GM19468 (cell line): ENCODE measurements around the gene TBC1D22A.

Source experiments
- ATAC-seq: cut with Tn5 transposase; IDR thresholded peaks from one replicate; pipeline ENCODE4 v1.9.1; 2021; ENCODE audit warnings: mild to moderate bottlenecking, moderate library complexity, moderate number of reproducible peaks; ENCODE audit not compliant: unreplicated experiment; ENCODE audit errors: extremely low read depth

TBC1D22A gene

GRCh38 chr22:46737105-46737975 is 25.1 kb upstream of the TBC1D22A start:
- no peak for ATAC-seq

DNA sequence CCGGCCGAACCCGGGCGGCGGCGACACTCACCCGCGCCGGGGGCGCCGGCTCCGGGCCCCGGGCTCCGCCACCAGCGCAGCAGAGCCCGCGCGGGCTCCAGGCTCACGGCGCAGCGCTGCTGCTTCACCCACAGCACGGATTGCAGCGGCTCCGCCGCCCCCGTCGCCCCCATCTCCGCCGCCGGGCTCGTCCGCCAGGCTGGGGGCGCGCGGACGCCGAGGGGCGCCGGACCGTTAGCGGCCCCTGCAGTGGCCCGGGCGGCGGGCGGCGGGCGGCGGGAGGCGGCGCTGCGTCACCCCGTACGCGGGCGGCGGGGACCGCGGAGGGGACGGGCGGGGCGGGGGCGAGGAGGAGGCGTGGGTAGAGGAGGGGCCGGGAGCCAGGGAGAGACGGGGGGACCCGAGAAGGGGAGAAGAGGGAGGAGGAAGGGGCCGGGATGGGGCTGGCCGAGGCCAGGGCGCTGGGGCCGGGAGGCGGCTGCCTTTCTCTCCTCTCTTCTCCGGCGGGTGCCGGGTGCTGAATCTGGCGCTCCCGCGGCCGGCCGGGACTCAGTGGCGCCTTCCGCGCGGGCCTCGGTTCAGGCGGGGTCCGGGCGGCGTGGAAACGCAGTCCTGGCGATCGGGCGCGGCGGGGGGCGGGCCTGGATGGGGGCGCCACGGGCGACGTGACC is 24.3 kb upstream of the TBC1D22A start, which contains the start of gene CERK:
CERK (minus strand) TSS at position 277 of the 671 bp plus-strand sequence; CDS start at position 173, 104 bp downstream.
- ATAC-seq = peak; percentile 16

DNA sequence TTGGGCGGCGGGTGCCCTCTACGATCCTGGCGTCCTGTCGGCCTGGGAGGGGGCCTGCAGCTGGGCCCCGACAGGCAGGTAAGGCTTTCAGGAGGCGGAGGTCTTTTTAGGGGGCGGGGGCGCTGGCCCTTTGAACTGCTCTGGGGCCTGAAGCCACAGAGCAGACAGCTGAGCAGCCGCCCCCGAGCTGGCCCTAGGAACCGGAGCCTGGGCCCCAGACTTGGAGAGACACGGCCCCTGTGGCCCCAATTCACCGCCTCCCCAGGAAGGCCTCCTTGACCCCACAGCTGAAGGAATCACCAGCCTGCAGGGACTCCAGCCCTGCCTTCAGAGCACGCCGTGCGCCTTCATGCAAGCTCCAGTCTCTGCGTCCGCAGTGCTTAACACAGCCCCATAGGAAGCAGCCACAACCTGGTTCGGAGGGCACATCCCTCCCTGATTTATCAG is 23.8 kb upstream of the TBC1D22A start:
- no peak for ATAC-seq

- no peak for ATAC-seq
These were observed 23.2 kb upstream of the TBC1D22A start for GRCh38 chr22:46739094-46739870.

GRCh38 chr22:46740910-46741780 is 21.3 kb upstream of the TBC1D22A start:
- no peak for ATAC-seq

DNA sequence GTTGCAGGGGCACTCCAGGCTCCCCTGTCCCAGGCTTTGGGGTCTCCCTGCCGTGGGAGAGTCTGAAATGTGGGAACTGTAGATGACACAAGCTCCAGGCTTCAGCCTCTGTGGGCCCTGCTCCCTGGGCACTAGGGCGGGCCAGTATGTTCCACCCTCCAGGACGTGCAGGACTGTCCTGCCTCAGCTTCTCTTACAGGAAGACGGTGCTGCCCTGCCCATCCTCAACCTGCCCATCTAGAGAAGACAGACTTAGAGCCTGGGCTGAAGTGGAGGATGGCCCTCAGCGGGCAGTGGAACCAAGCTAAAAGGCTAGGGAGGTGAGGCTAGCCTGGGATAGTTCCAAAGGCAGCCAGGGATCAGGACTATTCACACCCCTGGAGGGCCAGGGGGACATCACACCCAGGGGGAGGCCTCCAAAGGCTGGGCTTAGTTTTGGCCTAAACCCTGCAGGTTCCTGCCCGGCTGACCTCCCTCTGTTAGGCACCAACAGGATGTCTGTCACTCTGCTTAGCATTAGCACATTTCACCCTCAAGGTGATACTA is 20.4 kb upstream of the TBC1D22A start:
- ATAC-seq = no peak

GRCh38 chr22:46742576-46743221 is 19.8 kb upstream of the TBC1D22A start:
- ATAC-seq = no peak

DNA sequence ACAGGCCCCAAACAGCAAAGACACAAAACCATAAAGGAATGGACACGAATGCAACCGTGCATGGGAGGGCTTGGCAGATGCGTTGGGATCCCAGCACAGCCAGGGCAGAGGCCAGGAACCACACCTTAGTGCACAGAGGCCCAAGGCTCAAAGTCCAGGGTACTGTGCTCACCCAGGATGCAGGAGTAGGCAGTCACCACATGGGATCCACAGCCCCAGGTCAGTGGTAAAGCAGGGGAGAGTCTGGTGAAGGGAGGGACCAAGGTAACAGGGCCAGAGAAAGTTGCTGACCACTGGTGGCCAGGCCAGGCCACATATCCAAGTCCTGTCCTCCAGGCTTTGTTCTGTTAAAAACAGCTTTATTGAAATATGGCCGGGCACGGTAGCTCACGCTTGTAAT is 17.9 kb upstream of the TBC1D22A start:
- ATAC-seq = no peak

DNA sequence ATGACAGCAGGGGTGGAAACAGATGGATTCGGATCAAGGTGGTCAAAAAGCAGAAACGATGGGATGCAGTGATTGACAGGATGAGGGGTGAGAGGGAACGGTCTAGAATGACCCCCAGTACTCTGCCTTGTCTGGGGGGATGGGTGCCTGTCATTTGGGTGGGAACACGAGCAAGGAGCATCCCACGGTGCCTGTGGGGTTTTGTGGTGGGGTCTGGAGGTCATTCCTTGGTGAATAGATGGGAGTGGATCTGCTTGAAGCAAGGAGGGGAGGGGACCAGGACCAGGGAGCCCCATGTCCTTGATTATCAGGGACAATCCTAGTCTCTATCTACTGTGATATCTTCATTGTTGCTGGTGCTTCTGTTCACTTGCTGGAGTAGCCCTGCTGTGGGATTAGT is 16.3 kb upstream of the TBC1D22A start:
- no peak for ATAC-seq

GRCh38 chr22:46746620-46747019 is 15.8 kb upstream of the TBC1D22A start:
- ATAC-seq = no peak

DNA sequence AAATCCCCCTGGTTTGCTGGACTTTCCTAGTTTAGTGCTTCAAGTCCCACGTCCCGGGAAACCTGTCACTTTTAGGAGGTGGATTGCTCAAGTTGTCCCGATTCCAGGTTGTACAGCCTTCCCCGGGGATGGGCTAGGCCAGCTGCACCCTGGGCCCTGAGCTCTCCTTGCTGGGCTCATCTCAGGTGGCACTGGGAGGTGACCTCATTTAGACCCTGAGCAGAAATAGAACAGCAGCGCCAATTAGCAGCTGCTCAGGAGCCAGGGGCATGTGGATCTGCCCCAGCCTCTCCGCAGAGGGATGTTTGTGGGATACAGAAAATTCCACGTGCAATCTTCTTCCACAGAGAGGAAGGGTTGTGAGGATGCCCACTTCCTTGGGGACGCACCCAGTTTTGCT is 14.8 kb upstream of the TBC1D22A start:
- ATAC-seq = no peak

GRCh38 chr22:46748206-46748907 is 14.1 kb upstream of the TBC1D22A start:
- no peak for ATAC-seq

DNA sequence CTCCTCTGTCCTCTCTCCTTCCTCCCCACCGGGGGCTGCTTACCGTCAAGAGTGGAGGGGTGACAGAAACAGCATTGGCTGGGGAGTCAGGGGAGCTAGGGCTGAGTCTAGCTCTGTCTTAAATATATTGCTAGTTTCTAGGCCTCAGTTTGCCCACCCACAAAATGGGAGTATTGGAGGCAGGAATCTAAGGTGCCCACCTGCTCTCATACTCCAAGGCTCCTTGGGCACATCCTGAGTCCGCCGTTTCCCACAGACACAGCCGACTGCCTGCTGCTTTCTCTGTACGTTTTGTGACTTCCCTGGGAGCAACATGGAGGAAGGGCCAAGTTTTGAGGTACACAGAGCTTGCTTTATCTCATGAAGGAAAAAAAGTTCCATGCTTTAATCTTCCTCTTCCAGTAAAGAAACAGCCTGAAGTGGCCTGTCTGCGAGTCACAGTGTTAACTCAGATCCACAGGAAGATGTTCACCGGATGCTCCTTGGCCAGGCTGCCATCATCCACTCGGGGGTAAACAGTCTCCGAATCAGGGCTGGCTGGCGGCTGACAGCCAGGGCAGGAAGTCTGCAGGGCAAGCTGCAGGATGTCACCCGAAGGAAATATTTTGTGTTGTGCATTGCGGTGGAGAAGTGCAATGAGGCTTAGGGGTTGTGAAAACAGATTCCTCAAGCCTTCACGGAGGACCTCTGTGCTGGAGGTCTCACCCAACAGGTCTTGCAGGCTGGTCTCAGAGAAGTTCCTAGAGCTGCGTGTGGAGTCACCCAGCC is 13.4 kb upstream of the TBC1D22A start:
- no peak for ATAC-seq

- ATAC-seq = no peak
These were observed 12.5 kb upstream of the TBC1D22A start for GRCh38 chr22:46749682-46750529.

- ATAC-seq = no peak
These were observed 12.0 kb upstream of the TBC1D22A start for GRCh38 chr22:46750530-46750800.

DNA sequence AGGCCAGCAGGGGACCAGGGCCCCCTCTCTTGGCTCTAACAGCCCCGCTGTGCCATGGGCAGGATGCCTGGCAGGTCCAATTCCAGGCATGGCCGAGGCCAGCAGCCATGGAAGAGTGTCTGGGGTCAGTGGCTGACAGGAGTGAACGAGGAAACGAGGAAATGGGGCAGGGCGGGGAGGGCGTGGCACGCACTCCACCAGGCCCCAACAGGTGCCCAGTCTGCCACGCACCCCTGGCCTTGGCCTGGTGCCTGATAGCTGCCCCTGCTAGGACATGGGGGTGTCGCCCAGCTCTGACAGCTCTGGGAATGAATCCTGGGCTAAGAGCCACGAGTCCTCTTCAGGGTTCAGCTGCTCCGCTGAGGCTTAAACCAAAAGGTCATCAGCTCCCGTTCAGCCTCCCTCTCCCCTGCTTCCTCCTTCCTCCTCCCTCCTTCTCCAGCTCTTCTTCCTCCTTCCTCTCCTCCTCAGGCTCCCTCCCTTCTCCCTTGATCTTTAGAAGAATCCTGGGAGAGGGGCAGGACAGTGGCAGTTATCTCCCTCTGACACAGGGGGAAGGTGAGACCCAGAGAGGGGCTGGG is 11.5 kb upstream of the TBC1D22A start:
- no peak for ATAC-seq
